NCI-H345 (cell line): ENCODE data around the gene GPR162.
"Not testable (repeated sequence)": the region's sequence is repeated elsewhere in the genome, so short reads cannot be mapped to it uniquely, and the experiment has no call there.

Experiments
- DNase-seq: peaks from one replicate; lab custom pipeline; 2025; lab: John Stamatoyannopoulos, UW

The GPR162 gene

DNA sequence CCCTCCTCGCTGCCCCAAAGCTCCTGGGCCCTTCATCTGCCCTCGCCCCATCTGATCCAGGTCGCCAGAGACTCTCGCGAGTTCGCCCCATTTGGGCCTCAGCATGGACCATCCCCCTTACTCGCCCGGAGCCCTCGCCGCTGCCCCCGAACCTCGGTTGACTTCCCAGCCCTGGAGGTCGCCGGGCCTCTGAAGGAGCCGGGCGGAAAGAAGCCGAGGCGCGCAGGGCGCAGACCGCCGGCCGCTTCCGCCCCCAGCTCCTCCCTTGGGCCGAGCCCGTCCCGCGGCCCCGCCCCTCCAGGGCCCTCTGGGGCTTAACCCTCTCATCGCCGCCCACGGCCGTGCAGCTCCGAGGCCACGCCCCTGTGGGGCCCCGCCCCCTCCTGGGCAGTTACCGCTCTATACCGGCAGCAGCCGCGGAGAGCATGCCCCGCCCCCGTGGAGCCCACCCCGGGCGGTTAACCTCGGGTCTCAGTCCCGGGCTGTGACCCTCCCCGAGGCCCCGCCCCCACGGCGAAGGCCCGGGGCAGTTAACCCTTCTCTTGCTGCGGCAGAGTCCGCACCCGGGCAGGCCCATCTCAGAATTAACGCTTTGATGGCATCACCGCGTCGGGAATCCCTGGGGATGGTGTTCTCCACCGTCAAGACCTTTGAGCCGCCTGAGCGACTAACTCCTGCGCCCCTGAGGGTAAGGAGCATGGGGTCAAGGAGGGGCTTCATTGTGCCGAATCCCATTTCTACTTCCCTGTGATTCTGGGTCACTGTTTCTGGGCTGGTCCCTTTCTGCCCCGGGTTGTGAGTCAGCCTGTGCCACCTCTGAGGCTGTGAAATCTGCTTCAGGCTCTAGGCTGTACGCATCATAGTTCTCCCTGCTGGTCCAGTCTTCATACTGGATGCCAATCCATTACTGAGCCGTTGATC is 51.7 kb downstream of the GPR162 start, which contains the start of gene SPSB2:
Gene SPSB2, minus strand, starts transcription at position 210 of the 921 bp plus-strand sequence. CDS start 402 bp downstream, outside the sequence.
- DNase-seq, result peak; percentile 99

GRCh38 chr12:6874015-6874368 is 52.4 kb downstream of the GPR162 start:
- not testable (repeated sequence) for DNase-seq
